Parathyroid adenoma (tissue), 2 donors: ENCODE results near the gene URB2.

ENCODE experiments used
- H2AFZ ChIP-seq: fragments of 300-600 bp; sonication (generic); one replicate; pipeline ENCODE4 v1.7.0; 2017; ENCODE audit warnings: antibody characterized with exemption, mild to moderate bottlenecking
- H3K27ac ChIP-seq: fragments of 300-600 bp; sonication (generic); one replicate; pipeline ENCODE4 v1.7.0; 2017
- H3K27me3 ChIP-seq: fragments of 300-600 bp; sonication (generic); one replicate; pipeline ENCODE4 v1.7.0; 2017; ENCODE audit warnings: low read length; ENCODE audit not compliant: control insufficient read depth, insufficient read depth
- H3K36me3 ChIP-seq: fragments of 300-600 bp; sonication (generic); one replicate; pipeline ENCODE4 v1.7.0; 2017; ENCODE audit warnings: low read length; ENCODE audit not compliant: control insufficient read depth, insufficient read depth
- H3K4me1 ChIP-seq: fragments of 300-600 bp; sonication (generic); one replicate; pipeline ENCODE4 v1.7.0; 2017; ENCODE audit warnings: control low read depth
- H3K4me2 ChIP-seq: fragments of 300-600 bp; sonication (generic); one replicate; pipeline ENCODE4 v1.7.0; 2017; ENCODE audit warnings: low read length
- H3K4me3 ChIP-seq: fragments of 300-600 bp; sonication (generic); one replicate; pipeline ENCODE4 v1.7.0; 2017; ENCODE audit warnings: low read depth, low read length
- H3K79me2 ChIP-seq: fragments of 300-600 bp; sonication (generic); one replicate; pipeline ENCODE4 v1.7.0; 2017; ENCODE audit warnings: control low read depth
- H3K9ac ChIP-seq: fragments of 300-600 bp; sonication (generic); one replicate; pipeline ENCODE4 v1.7.0; 2017; ENCODE audit warnings: mild to moderate bottlenecking
- H3K9me3 ChIP-seq: fragments of 300-600 bp; sonication (generic); one replicate; pipeline ENCODE4 v1.7.0; 2017; ENCODE audit warnings: low read length; ENCODE audit not compliant: control insufficient read depth
- CTCF ChIP-seq: fragments of 300-600 bp; sonication (generic); IDR thresholded peaks from one replicate; pipeline ENCODE4 v1.7.0; 2017; ENCODE audit warnings: antibody characterized with exemption, mild to moderate bottlenecking
- donor health status: primary hyperparathyroidism.

Gene URB2

DNA sequence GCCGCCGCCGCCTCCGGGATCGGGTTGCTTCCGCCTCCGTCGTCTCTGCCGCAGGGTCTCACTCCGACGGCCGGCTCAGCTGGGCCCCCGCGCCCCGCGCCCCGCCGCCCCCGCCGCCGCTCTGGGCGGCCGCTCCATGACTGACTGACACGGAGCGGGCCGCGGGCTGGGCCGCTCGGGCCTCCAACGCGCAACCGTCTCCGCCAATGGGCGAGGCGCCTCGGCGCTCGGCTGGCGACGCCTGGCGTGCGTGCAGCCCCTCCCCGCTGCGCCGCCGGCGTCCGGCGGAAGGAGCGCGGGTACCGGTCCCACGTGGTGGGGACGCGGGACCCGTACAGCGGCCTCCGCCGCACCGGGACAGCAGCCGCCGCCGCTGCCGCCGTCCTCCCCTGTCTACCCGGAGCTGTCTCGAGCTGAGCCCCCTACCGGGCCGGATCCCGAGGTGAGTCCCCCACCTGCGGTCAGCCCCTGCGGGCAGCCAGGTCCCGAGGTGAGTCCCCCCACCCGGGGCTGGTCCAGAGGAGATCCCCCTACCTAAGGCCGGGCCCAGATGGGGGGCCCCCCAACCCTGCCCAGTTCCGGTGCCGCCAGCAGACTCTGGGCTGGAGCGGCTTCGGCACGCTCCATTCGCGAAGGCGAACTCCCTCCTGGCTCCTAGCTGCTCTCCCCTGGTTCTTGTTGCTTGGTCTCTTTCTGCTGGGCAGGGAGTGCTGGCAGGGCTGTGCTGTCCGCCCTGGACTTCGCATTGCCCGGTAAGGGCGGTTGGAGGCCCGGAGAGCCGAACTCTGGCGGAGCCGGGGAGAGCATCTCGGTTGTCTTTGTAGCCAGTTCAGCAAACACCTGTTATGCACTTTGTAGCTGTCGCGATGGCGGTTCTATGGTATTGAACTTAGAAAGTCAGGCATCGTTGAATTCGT is at the start of gene URB2, which contains the start of gene TAF5L:
Gene URB2, plus strand, starts transcription at position 333 of the 917 bp plus-strand sequence. CDS start 1,387 bp downstream, outside the sequence.
Gene TAF5L, minus strand, starts transcription at position 208 of the 917 bp plus-strand sequence. CDS start 11,640 bp downstream, outside the sequence.
- no peaks in the 10 kb centered on the region for H3K27me3 ChIP-seq
- H3K27ac ChIP-seq: peak within 1 kb of the TSS; percentile 15
- no peaks in the 10 kb centered on the region for H3K4me1 ChIP-seq
- H3K79me2 ChIP-seq: peaks cover 19% of the 10 kb centered on the region
- peak within 1 kb of the TSS; percentile 88 for H2AFZ ChIP-seq
- no peak for TF ChIP-seq CTCF
- H3K9me3 ChIP-seq: no peaks in the 10 kb centered on the region
- no peaks in the 10 kb centered on the region for H3K36me3 ChIP-seq
- peak within 1 kb of the TSS; percentile 37 for H3K9ac ChIP-seq
- H3K4me3 ChIP-seq: peak within 1 kb of the TSS; percentile 92
- H3K4me2 ChIP-seq: peak within 1 kb of the TSS; percentile 95

- no peak overlapping the region for H3K4me2 ChIP-seq
- no peak overlapping the region for H3K4me3 ChIP-seq
- peaks cover 7% of the 10 kb centered on the region for H3K4me1 ChIP-seq
- no peaks in the 10 kb centered on the region for H3K36me3 ChIP-seq
- no peaks in the 10 kb centered on the region for H3K9me3 ChIP-seq
- no peak overlapping the region for H3K9ac ChIP-seq
- no peaks in the 10 kb centered on the region for H3K79me2 ChIP-seq
- H2AFZ ChIP-seq: peak overlapping the region; percentile 78
- H3K27ac ChIP-seq: peak overlapping the region; percentile 61
- TF ChIP-seq CTCF: no peak
- no peaks in the 10 kb centered on the region for H3K27me3 ChIP-seq
Observed at GRCh38 chr1:229578168-229579058, 47.6 kb upstream of the URB2 start.

GRCh38 chr1:229579059-229579673 is 46.9 kb upstream of the URB2 start:
- no peaks in the 10 kb centered on the region for H3K79me2 ChIP-seq
- H2AFZ ChIP-seq: peak overlapping the region; percentile 78
- H3K36me3 ChIP-seq: no peaks in the 10 kb centered on the region
- H3K4me2 ChIP-seq: peak overlapping the region; percentile 23
- peaks cover 7% of the 10 kb centered on the region for H3K4me1 ChIP-seq
- no peaks in the 10 kb centered on the region for H3K9me3 ChIP-seq
- no peak for TF ChIP-seq CTCF
- H3K27me3 ChIP-seq: no peaks in the 10 kb centered on the region
- no peak overlapping the region for H3K4me3 ChIP-seq
- peak overlapping the region; percentile 61 for H3K27ac ChIP-seq
- no peak overlapping the region for H3K9ac ChIP-seq

GRCh38 chr1:229581485-229581884 is 44.6 kb upstream of the URB2 start:
- no peak overlapping the region for H3K4me2 ChIP-seq
- no peak overlapping the region for H3K27ac ChIP-seq
- no peaks in the 10 kb centered on the region for H3K79me2 ChIP-seq
- no peaks in the 10 kb centered on the region for H3K27me3 ChIP-seq
- no peak overlapping the region for H2AFZ ChIP-seq
- no peak overlapping the region for H3K9ac ChIP-seq
- H3K4me1 ChIP-seq: peaks cover 7% of the 10 kb centered on the region
- H3K4me3 ChIP-seq: no peak overlapping the region
- no peak for TF ChIP-seq CTCF
- H3K9me3 ChIP-seq: no peaks in the 10 kb centered on the region
- H3K36me3 ChIP-seq: no peaks in the 10 kb centered on the region
